Osteocyte (in vitro differentiated cells): ENCODE results near the gene NOCT. TPM values are rescaled to one million over a fixed set of nuclear protein-coding genes. Genes with fewer than 3 reads are reported as not detected.
"Not testable (repeated sequence)": the region's sequence is repeated elsewhere in the genome, so short reads cannot be mapped to it uniquely, and the experiment has no call there.

Experiments
- DNase-seq: peaks from one replicate; pipeline ENCODE4 v3.0.0; 2021; ENCODE audit warnings: mixed read lengths; ENCODE audit not compliant: unreplicated experiment; ENCODE audit errors: extremely low spot score
- H3K27ac Mint-ChIP-seq: one replicate; pipeline ENCODE4 v1.8.0; 2021; ENCODE audit warnings: mild to moderate bottlenecking, mixed read lengths; ENCODE audit not compliant: unreplicated experiment
- H3K27me3 Mint-ChIP-seq: one replicate; pipeline ENCODE4 v1.8.0; 2021; ENCODE audit warnings: mixed read lengths; ENCODE audit not compliant: unreplicated experiment
- H3K36me3 Mint-ChIP-seq: one replicate; pipeline ENCODE4 v1.8.0; 2021; ENCODE audit warnings: mixed read lengths; ENCODE audit not compliant: unreplicated experiment
- H3K4me1 Mint-ChIP-seq: one replicate; pipeline ENCODE4 v1.8.0; 2021; ENCODE audit warnings: mixed read lengths; ENCODE audit not compliant: unreplicated experiment
- H3K4me3 Mint-ChIP-seq: one replicate; pipeline ENCODE4 v1.8.0; 2021; ENCODE audit warnings: mild to moderate bottlenecking, moderate library complexity, mixed read lengths; ENCODE audit not compliant: unreplicated experiment
- H3K9me3 Mint-ChIP-seq: one replicate; pipeline ENCODE4 v1.8.0; 2021; ENCODE audit warnings: mixed read lengths; ENCODE audit not compliant: unreplicated experiment
- CTCF ChIP-seq: fragments of 200-600 bp; sonication (generic); IDR thresholded peaks from 2 replicates; pipeline ENCODE4 v1.5.0; 2021; ENCODE audit warnings: antibody characterized with exemption, mild to moderate bottlenecking, moderate library complexity
- total RNA-seq: library from RNA; stranded (reverse); gene quantifications from 2 replicates; pipeline ENCODE4 v1.2.1, GENCODE V29; 2021

The NOCT gene
- total RNA-seq, 1 donor from 2014 or later: 16.0 TPM

DNA sequence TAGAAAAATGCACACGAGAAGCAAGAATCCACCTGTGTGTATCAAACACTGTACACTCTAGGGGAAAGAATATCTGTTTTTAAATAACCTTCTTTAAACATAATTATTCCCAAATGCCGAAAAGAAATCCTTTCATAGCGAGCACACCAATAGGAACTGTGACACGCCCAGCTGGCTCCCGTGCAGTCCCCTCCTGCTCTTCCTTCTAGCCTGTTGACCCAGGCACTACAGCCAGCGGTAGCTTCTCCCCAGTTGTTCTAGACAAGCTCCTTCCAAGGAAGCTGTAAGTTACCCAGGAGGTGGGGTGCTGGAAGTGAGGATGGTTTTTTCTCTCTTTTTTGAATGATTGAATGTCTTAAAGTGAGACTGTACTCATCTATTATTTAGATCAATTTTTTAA lies 19.5 kb upstream of the NOCT start:
- Mint-ChIP-seq H3K27me3 (no peaks in the 10 kb centered on the region), H3K9me3 (no peaks in the 10 kb centered on the region), H3K27ac (no peak overlapping the region), H3K4me1 (no peaks in the 10 kb centered on the region), H3K4me3 (no peak overlapping the region), H3K36me3 (no peaks in the 10 kb centered on the region)
- no peak for DNase-seq
- no peak for TF ChIP-seq CTCF

- Mint-ChIP-seq H3K36me3 (no peaks in the 10 kb centered on the region), H3K27ac (no peak overlapping the region), H3K4me3 (no peak overlapping the region), H3K27me3 (no peaks in the 10 kb centered on the region), H3K4me1 (no peaks in the 10 kb centered on the region), H3K9me3 (no peaks in the 10 kb centered on the region)
- TF ChIP-seq CTCF: no peak
- no peak for DNase-seq
Measured at GRCh38 chr4:138999666-139000065, 15.9 kb upstream of the NOCT start.

DNA sequence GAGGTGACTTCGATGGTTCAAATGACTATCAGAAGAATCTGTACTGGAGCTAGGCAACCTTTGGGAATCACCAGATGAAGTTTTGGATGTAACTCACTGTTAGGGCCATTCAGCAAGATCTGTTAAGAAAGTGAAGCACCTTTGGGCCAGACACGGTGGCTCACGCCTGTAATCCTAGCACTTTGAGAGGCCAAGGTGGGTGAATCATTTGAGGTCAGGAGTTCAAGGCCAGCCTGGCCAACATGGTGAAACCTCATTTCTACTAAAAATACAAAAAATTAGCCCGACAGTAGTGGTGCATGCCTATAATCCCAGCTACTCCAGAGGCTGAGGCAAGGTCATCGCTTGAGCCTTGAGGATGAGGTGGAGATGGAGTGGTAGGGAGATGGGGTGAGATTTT lies 15.4 kb upstream of the NOCT start:
- not testable (repeated sequence) for H3K27me3 Mint-ChIP-seq, H3K27ac Mint-ChIP-seq, H3K4me3 Mint-ChIP-seq, H3K36me3 Mint-ChIP-seq, H3K9me3 Mint-ChIP-seq, H3K4me1 Mint-ChIP-seq, DNase-seq

DNA sequence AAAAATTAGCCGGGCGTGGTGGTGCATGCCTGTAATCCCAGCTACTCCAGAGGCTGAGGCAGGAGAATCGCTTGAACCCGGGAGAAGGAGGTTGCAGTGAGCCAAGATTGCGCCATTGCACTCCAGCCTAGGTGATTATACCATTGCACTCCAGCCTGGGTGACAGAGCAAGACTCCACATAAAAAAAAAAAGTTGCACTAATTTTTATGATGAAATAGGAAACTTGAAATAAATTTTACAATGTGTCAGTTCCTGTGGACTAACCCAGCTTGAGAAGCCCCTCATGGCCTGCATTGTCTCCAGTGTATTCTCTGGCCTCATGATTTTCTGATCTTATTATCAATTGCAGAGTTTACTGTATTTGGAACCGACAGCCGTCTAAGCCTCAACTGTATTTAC lies 14.2 kb upstream of the NOCT start:
- H3K36me3 Mint-ChIP-seq, H3K27me3 Mint-ChIP-seq, H3K4me1 Mint-ChIP-seq, H3K4me3 Mint-ChIP-seq, H3K9me3 Mint-ChIP-seq, DNase-seq, H3K27ac Mint-ChIP-seq: not testable (repeated sequence)

- not testable (repeated sequence) for H3K27me3 Mint-ChIP-seq, H3K36me3 Mint-ChIP-seq, H3K27ac Mint-ChIP-seq, H3K4me3 Mint-ChIP-seq, DNase-seq, H3K9me3 Mint-ChIP-seq, H3K4me1 Mint-ChIP-seq
Measured at GRCh38 chr4:139003668-139004067, 11.9 kb upstream of the NOCT start.

DNA sequence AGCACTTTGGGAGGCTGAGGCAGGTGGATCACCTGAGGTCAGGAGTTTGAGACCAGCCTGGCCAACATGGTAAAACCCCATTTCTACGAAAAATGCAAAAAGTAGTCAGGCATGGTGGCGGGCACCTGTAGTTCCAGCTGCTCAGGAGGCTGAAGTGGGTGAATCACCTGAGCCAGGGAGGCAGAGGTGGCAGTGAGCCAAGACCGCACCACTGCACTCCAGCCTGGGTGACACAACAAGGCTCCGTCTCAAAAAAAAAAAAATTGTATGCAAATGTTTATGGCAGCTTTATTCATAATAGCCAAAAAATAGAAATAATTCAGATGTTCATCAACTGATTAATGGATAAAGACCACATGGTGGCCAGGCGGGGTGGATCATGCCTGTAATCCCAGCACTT lies 9.8 kb upstream of the NOCT start:
- no peak for TF ChIP-seq CTCF
- H3K27me3 Mint-ChIP-seq: no peaks in the 10 kb centered on the region
- no peaks in the 10 kb centered on the region for H3K4me1 Mint-ChIP-seq
- no peak overlapping the region for H3K4me3 Mint-ChIP-seq
- DNase-seq: no peak
- no peaks in the 10 kb centered on the region for H3K9me3 Mint-ChIP-seq
- no peak overlapping the region for H3K27ac Mint-ChIP-seq
- no peaks in the 10 kb centered on the region for H3K36me3 Mint-ChIP-seq

DNA sequence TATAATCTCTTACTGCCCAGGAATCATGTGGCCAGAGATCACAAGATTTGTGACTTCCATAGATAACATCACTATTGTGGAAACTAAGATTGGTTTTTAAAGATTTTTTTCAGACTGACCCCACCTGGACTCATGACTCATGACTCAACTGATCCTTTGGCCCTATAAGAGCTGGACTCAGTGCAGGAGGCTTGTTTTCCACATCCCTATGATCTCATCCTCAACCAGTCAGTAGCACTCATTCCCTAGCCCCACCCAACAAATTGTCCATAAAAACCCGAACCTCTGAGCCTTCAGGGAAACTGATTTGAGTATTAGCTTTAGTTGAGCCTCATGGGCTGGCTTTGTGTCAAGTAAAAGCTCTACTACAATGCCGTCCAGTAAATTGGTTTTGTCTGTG lies 7.9 kb upstream of the NOCT start:
- no peak for DNase-seq
- no peaks in the 10 kb centered on the region for H3K9me3 Mint-ChIP-seq
- no peaks in the 10 kb centered on the region for H3K4me1 Mint-ChIP-seq
- H3K36me3 Mint-ChIP-seq: no peaks in the 10 kb centered on the region
- no peak for TF ChIP-seq CTCF
- no peak overlapping the region for H3K27ac Mint-ChIP-seq
- H3K27me3 Mint-ChIP-seq: no peaks in the 10 kb centered on the region
- no peak overlapping the region for H3K4me3 Mint-ChIP-seq

DNA sequence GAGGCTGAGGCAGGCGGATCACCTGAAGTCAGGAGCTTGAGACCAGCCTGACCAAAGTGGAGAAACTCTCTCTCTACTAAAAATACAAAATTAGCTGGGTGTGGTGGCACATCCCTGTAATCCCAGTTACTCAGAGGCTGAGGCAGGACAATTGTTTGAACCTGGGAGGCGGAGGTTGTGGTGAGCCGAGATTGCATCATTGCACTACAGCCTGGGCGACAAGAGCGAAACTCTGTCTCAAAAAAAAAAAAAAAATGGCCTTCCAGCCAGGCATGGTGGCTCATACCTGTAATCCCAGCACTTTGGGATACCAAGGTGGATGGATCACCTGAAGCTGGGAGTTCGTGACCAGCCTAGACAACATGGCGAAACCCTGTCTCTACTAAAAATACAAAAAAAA lies 7.3 kb upstream of the NOCT start:
- H3K4me3 Mint-ChIP-seq, H3K27ac Mint-ChIP-seq, H3K27me3 Mint-ChIP-seq, DNase-seq, H3K9me3 Mint-ChIP-seq, H3K4me1 Mint-ChIP-seq, H3K36me3 Mint-ChIP-seq: not testable (repeated sequence)
